Skeletal muscle satellite cell (primary cell): ENCODE results near the gene RBFOX2.
"Not testable (repeated sequence)": the region's sequence is repeated elsewhere in the genome, so short reads cannot be mapped to it uniquely, and the experiment has no call there.

ENCODE experiments used
- H3K27me3 ChIP-seq: 2 replicates; pipeline ENCODE4 v1.7.0; 2013; ENCODE audit warnings: low read length; ENCODE audit not compliant: control insufficient read depth, insufficient read depth
- H3K36me3 ChIP-seq: 2 replicates; pipeline ENCODE4 v1.7.0; 2013; ENCODE audit warnings: mild to moderate bottlenecking, control low read depth, low read length; ENCODE audit not compliant: insufficient read depth
- H3K4me1 ChIP-seq: 2 replicates; pipeline ENCODE4 v1.7.0; 2013; ENCODE audit warnings: low read length; ENCODE audit not compliant: control insufficient read depth, insufficient read depth
- H3K4me2 ChIP-seq: 2 replicates; pipeline ENCODE4 v1.7.0; 2013; ENCODE audit warnings: mild to moderate bottlenecking, low read length
- H3K4me3 ChIP-seq: 2 replicates; pipeline ENCODE4 v1.7.0; 2013; ENCODE audit warnings: low read length
- H3K9ac ChIP-seq: 2 replicates; pipeline ENCODE4 v1.7.0; 2013; ENCODE audit warnings: mild to moderate bottlenecking, low read depth, low read length, moderate library complexity
- H3K9me3 ChIP-seq: replicated peaks from 2 replicates; pipeline ENCODE4 v1.7.0; 2013; ENCODE audit warnings: mild to moderate bottlenecking, control low read depth, low read length

The RBFOX2 gene

GRCh38 chr22:35830305-35830704, 198.3 kb downstream of the RBFOX2 start:
- H3K9me3 ChIP-seq = no peaks in the 10 kb centered on the region
- no peak overlapping the region for H3K4me3 ChIP-seq
- H3K4me2 ChIP-seq = no peak overlapping the region
- no peak overlapping the region for H3K9ac ChIP-seq
- no peaks in the 10 kb centered on the region for H3K27me3 ChIP-seq
- H3K4me1 ChIP-seq = peaks cover 15% of the 10 kb centered on the region
- H3K36me3 ChIP-seq = peaks cover 4% of the 10 kb centered on the region

GRCh38 chr22:35824256-35824655, 204.4 kb downstream of the RBFOX2 start:
- H3K9me3 ChIP-seq = no peaks in the 10 kb centered on the region

GRCh38 chr22:35821654-35822053, 207.0 kb downstream of the RBFOX2 start:
- Histone ChIP-seq H3K4me2 (no peak overlapping the region), H3K27me3 (no peaks in the 10 kb centered on the region), H3K9ac (no peak overlapping the region), H3K9me3 (no peaks in the 10 kb centered on the region), H3K4me1 (no peaks in the 10 kb centered on the region), H3K36me3 (peaks cover 12% of the 10 kb centered on the region), H3K4me3 (no peak overlapping the region)

More at GRCh38 chr22:35824256-35824655, 204.4 kb downstream of the RBFOX2 start:
- H3K4me2 ChIP-seq = no peak overlapping the region
- H3K36me3 ChIP-seq = peaks cover 12% of the 10 kb centered on the region
- no peak overlapping the region for H3K9ac ChIP-seq
- H3K4me3 ChIP-seq = no peak overlapping the region
- no peaks in the 10 kb centered on the region for H3K27me3 ChIP-seq
- no peaks in the 10 kb centered on the region for H3K4me1 ChIP-seq

GRCh38 chr22:35819421-35819820, 209.2 kb downstream of the RBFOX2 start:
- Histone ChIP-seq H3K4me3 (no peak overlapping the region), H3K9ac (no peak overlapping the region), H3K36me3 (peaks cover 25% of the 10 kb centered on the region), H3K27me3 (no peaks in the 10 kb centered on the region), H3K9me3 (no peaks in the 10 kb centered on the region), H3K4me1 (no peaks in the 10 kb centered on the region), H3K4me2 (no peak overlapping the region)

GRCh38 chr22:35818897-35819296, 209.7 kb downstream of the RBFOX2 start:
- Histone ChIP-seq H3K4me2 (no peak overlapping the region), H3K27me3 (no peaks in the 10 kb centered on the region), H3K9me3 (no peaks in the 10 kb centered on the region), H3K4me1 (no peaks in the 10 kb centered on the region), H3K9ac (no peak overlapping the region), H3K4me3 (no peak overlapping the region), H3K36me3 (peaks cover 28% of the 10 kb centered on the region)

GRCh38 chr22:35812600-35812999, 216.0 kb downstream of the RBFOX2 start:
- no peaks in the 10 kb centered on the region for H3K4me1 ChIP-seq
- no peaks in the 10 kb centered on the region for H3K9me3 ChIP-seq
- H3K27me3 ChIP-seq = no peaks in the 10 kb centered on the region
- H3K9ac ChIP-seq = no peak overlapping the region
- peaks cover 61% of the 10 kb centered on the region for H3K36me3 ChIP-seq
- no peak overlapping the region for H3K4me2 ChIP-seq
- no peak overlapping the region for H3K4me3 ChIP-seq

GRCh38 chr22:35811670-35812069, 217.0 kb downstream of the RBFOX2 start:
- Histone ChIP-seq H3K9ac (no peak overlapping the region), H3K9me3 (no peaks in the 10 kb centered on the region), H3K4me1 (no peaks in the 10 kb centered on the region), H3K36me3 (peaks cover 57% of the 10 kb centered on the region), H3K4me3 (no peak overlapping the region), H3K27me3 (no peaks in the 10 kb centered on the region), H3K4me2 (no peak overlapping the region)

- Histone ChIP-seq H3K9me3 (no peaks in the 10 kb centered on the region), H3K4me2 (no peak overlapping the region), H3K9ac (no peak overlapping the region), H3K4me3 (no peak overlapping the region), H3K36me3 (peaks cover 53% of the 10 kb centered on the region), H3K4me1 (no peaks in the 10 kb centered on the region), H3K27me3 (no peaks in the 10 kb centered on the region)
Observed at GRCh38 chr22:35809816-35810215, 218.8 kb downstream of the RBFOX2 start.

- H3K4me1 ChIP-seq = no peaks in the 10 kb centered on the region
- no peak overlapping the region for H3K4me3 ChIP-seq
- peaks cover 46% of the 10 kb centered on the region for H3K36me3 ChIP-seq
- H3K27me3 ChIP-seq = no peaks in the 10 kb centered on the region
- no peak overlapping the region for H3K9ac ChIP-seq
- no peak overlapping the region for H3K4me2 ChIP-seq
- no peaks in the 10 kb centered on the region for H3K9me3 ChIP-seq
Observed at GRCh38 chr22:35808377-35808776, 220.2 kb downstream of the RBFOX2 start.

GRCh38 chr22:35806668-35807067, 222.0 kb downstream of the RBFOX2 start:
- H3K4me1 ChIP-seq, H3K4me3 ChIP-seq, H3K9ac ChIP-seq, H3K9me3 ChIP-seq, H3K4me2 ChIP-seq, H3K27me3 ChIP-seq: not testable (repeated sequence)
- peaks cover 36% of the 10 kb centered on the region for H3K36me3 ChIP-seq

GRCh38 chr22:35805466-35805865, 223.2 kb downstream of the RBFOX2 start:
- peaks cover 36% of the 10 kb centered on the region for H3K36me3 ChIP-seq
- H3K4me1 ChIP-seq = peaks cover 7% of the 10 kb centered on the region
- no peak overlapping the region for H3K4me3 ChIP-seq
- H3K9ac ChIP-seq = no peak overlapping the region
- no peak overlapping the region for H3K4me2 ChIP-seq
- no peaks in the 10 kb centered on the region for H3K9me3 ChIP-seq
- H3K27me3 ChIP-seq = no peaks in the 10 kb centered on the region

- no peak overlapping the region for H3K9ac ChIP-seq
- peaks cover 30% of the 10 kb centered on the region for H3K36me3 ChIP-seq
- H3K4me1 ChIP-seq = peaks cover 7% of the 10 kb centered on the region
- no peaks in the 10 kb centered on the region for H3K9me3 ChIP-seq
- no peak overlapping the region for H3K4me3 ChIP-seq
- no peaks in the 10 kb centered on the region for H3K27me3 ChIP-seq
- H3K4me2 ChIP-seq = no peak overlapping the region
Observed at GRCh38 chr22:35804421-35804820, 224.2 kb downstream of the RBFOX2 start.
